ENCODE results near the gene GGTLC2. TPM values are rescaled to one million over a fixed set of nuclear protein-coding genes. Genes with fewer than 3 reads are reported as not detected.

Gene GGTLC2
- total and polyA plus RNA-seq, 9 donors = not detected

GRCh38 chr22:22689621-22690345, 45.4 kb downstream of the GGTLC2 start:
- Histone ChIP-seq H3K9me3 (replicated peaks; ENCODE audit: control insufficient read depth, low read depth, low read length) (no peaks in the 10 kb centered on the region), H3K4me3 (ENCODE audit: low read length) (no peak overlapping the region), H3K4me1 (ENCODE audit: control insufficient read depth, insufficient read depth, low read length) (peaks cover 1% of the 10 kb centered on the region), H3K27ac (ENCODE audit: low read length) (no peak overlapping the region), H3K27me3 (ENCODE audit: control insufficient read depth, insufficient read depth, low read length) (peaks cover 5% of the 10 kb centered on the region), H3K36me3 (ENCODE audit: control insufficient read depth, insufficient read depth, low read length) (no peaks in the 10 kb centered on the region)
- no peak for DNase-seq
- 86% methylated on average over 2 of the region's 4 CpGs for WGBS (ENCODE audit: insufficient coverage)

GRCh38 chr22:22691055-22691454, 46.6 kb downstream of the GGTLC2 start:
- Histone ChIP-seq H3K4me1 (ENCODE audit: control insufficient read depth, insufficient read depth, low read length) (no peaks in the 10 kb centered on the region), H3K27ac (ENCODE audit: low read length) (no peak overlapping the region), H3K9me3 (replicated peaks; ENCODE audit: control insufficient read depth, low read depth, low read length) (no peaks in the 10 kb centered on the region), H3K4me3 (ENCODE audit: low read length) (no peak overlapping the region), H3K27me3 (ENCODE audit: control insufficient read depth, insufficient read depth, low read length) (peaks cover 5% of the 10 kb centered on the region), H3K36me3 (ENCODE audit: control insufficient read depth, insufficient read depth, low read length) (no peaks in the 10 kb centered on the region)
- no peak for DNase-seq
- WGBS (ENCODE audit: insufficient coverage) = 62% methylated on average over 4 of the region's 5 CpGs

- no peaks in the 10 kb centered on the region for H3K4me1 ChIP-seq (ENCODE audit: control insufficient read depth, insufficient read depth, low read length)
- WGBS (ENCODE audit: insufficient coverage) = 61% methylated on average over 7 of the region's 8 CpGs
- peaks cover 5% of the 10 kb centered on the region for H3K27me3 ChIP-seq (ENCODE audit: control insufficient read depth, insufficient read depth, low read length)
- H3K9me3 ChIP-seq (replicated peaks; ENCODE audit: control insufficient read depth, low read depth, low read length) = no peaks in the 10 kb centered on the region
- DNase-seq = no peak
- no peak overlapping the region for H3K4me3 ChIP-seq (ENCODE audit: low read length)
- no peaks in the 10 kb centered on the region for H3K36me3 ChIP-seq (ENCODE audit: control insufficient read depth, insufficient read depth, low read length)
- H3K27ac ChIP-seq (ENCODE audit: low read length) = no peak overlapping the region
Observed at GRCh38 chr22:22691716-22692701, 47.6 kb downstream of the GGTLC2 start.

GRCh38 chr22:22692707-22693530, 48.5 kb downstream of the GGTLC2 start:
- H3K4me3 ChIP-seq (ENCODE audit: low read length) = no peak overlapping the region
- H3K9me3 ChIP-seq (replicated peaks; ENCODE audit: control insufficient read depth, low read depth, low read length) = no peaks in the 10 kb centered on the region
- DNase-seq = peak; percentile 25
- 20% methylated on average over 7 of the region's 8 CpGs for WGBS (ENCODE audit: insufficient coverage)
- peaks cover 5% of the 10 kb centered on the region for H3K27me3 ChIP-seq (ENCODE audit: control insufficient read depth, insufficient read depth, low read length)
- no peaks in the 10 kb centered on the region for H3K36me3 ChIP-seq (ENCODE audit: control insufficient read depth, insufficient read depth, low read length)
- H3K4me1 ChIP-seq (ENCODE audit: control insufficient read depth, insufficient read depth, low read length) = no peaks in the 10 kb centered on the region
- H3K27ac ChIP-seq (ENCODE audit: low read length) = no peak overlapping the region

GRCh38 chr22:22693531-22693884, 49.1 kb downstream of the GGTLC2 start:
- no peaks in the 10 kb centered on the region for H3K36me3 ChIP-seq (ENCODE audit: control insufficient read depth, insufficient read depth, low read length)
- no peak overlapping the region for H3K27ac ChIP-seq (ENCODE audit: low read length)
- no peaks in the 10 kb centered on the region for H3K4me1 ChIP-seq (ENCODE audit: control insufficient read depth, insufficient read depth, low read length)
- no peaks in the 10 kb centered on the region for H3K9me3 ChIP-seq (replicated peaks; ENCODE audit: control insufficient read depth, low read depth, low read length)
- 64% methylated on average over 1 of the region's 2 CpGs for WGBS (ENCODE audit: insufficient coverage)
- H3K4me3 ChIP-seq (ENCODE audit: low read length) = no peak overlapping the region
- H3K27me3 ChIP-seq (ENCODE audit: control insufficient read depth, insufficient read depth, low read length) = peaks cover 5% of the 10 kb centered on the region
- no peak for DNase-seq

- H3K36me3 ChIP-seq (ENCODE audit: control insufficient read depth, insufficient read depth, low read length) = no peaks in the 10 kb centered on the region
- H3K27ac ChIP-seq (ENCODE audit: low read length) = no peak overlapping the region
- H3K27me3 ChIP-seq (ENCODE audit: control insufficient read depth, insufficient read depth, low read length) = peaks cover 5% of the 10 kb centered on the region
- no peak for DNase-seq
- WGBS (ENCODE audit: insufficient coverage) = 50% methylated on average over 1 of the region's 1 CpG
- no peaks in the 10 kb centered on the region for H3K4me1 ChIP-seq (ENCODE audit: control insufficient read depth, insufficient read depth, low read length)
- H3K4me3 ChIP-seq (ENCODE audit: low read length) = no peak overlapping the region
- H3K9me3 ChIP-seq (replicated peaks; ENCODE audit: control insufficient read depth, low read depth, low read length) = no peaks in the 10 kb centered on the region
Observed at GRCh38 chr22:22694106-22694505, 49.7 kb downstream of the GGTLC2 start.

GRCh38 chr22:22696104-22696503, 51.7 kb downstream of the GGTLC2 start:
- Histone ChIP-seq H3K27ac (ENCODE audit: low read length) (no peak overlapping the region), H3K36me3 (ENCODE audit: control insufficient read depth, insufficient read depth, low read length) (no peaks in the 10 kb centered on the region), H3K4me3 (ENCODE audit: low read length) (no peak overlapping the region), H3K9me3 (replicated peaks; ENCODE audit: control insufficient read depth, low read depth, low read length) (no peaks in the 10 kb centered on the region), H3K4me1 (ENCODE audit: control insufficient read depth, insufficient read depth, low read length) (no peaks in the 10 kb centered on the region), H3K27me3 (ENCODE audit: control insufficient read depth, insufficient read depth, low read length) (peaks cover 6% of the 10 kb centered on the region)
- no peak for DNase-seq
- 78% methylated on average over 5 of the region's 5 CpGs for WGBS (ENCODE audit: insufficient coverage)

Other genes with a start within 250 kb of the GGTLC2 start
- gene ZNF280B, start 135.9 kb upstream of the GGTLC2 start, total RNA-seq = 3.1 TPM
- gene ZNF280B, start 135.9 kb upstream of the GGTLC2 start, polyA plus RNA-seq (ENCODE audit: insufficient read depth in 1 of 8, insufficient read length in 8 of 8, low replicate concordance in 1 of 8) = 1 to 10 TPM; 3.8 to 9.3 (median 4.3) TPM
- gene ZNF280A, start 124.3 kb upstream of the GGTLC2 start, total RNA-seq = 0.09 TPM
- gene ZNF280A, start 124.3 kb upstream of the GGTLC2 start, polyA plus RNA-seq (ENCODE audit: insufficient read depth in 1 of 8, insufficient read length in 8 of 8, low replicate concordance in 1 of 8) = under 1 TPM in 1 of 8 donors, not detected in 7; 0.08 TPM
- not detected for gene PRAME, start 85.3 kb upstream of the GGTLC2 start, total RNA-seq
- gene PRAME, start 85.3 kb upstream of the GGTLC2 start, polyA plus RNA-seq (ENCODE audit: insufficient read depth in 1 of 8, insufficient read length in 8 of 8, low replicate concordance in 1 of 8) = under 1 TPM in 1 of 8 donors, not detected in 7; 0.28 TPM
- 0.13 TPM for gene IGLL5, start 243.2 kb downstream of the GGTLC2 start, total RNA-seq
- gene IGLL5, start 243.2 kb downstream of the GGTLC2 start, polyA plus RNA-seq (ENCODE audit: insufficient read depth in 1 of 8, insufficient read length in 8 of 8, low replicate concordance in 1 of 8) = under 1 TPM in 4 of 8 donors, not detected in 4; 0.27 to 0.57 (median 0.35) TPM